GM23338 (cell line): ENCODE data around the gene SFMBT2. TPM values are rescaled to one million over a fixed set of nuclear protein-coding genes. Genes with fewer than 3 reads are reported as not detected.

Experiments
- ATAC-seq: fragments of 200-7000 bp; cut with Tn5 transposase; 3 replicates; pipeline ENCODE4 v1.9.1; 2020
- DNase-seq: peaks from one replicate; pipeline ENCODE4 v3.0.0-alpha.2; 2015; ENCODE audit warnings: low spot score
- H2AFZ ChIP-seq: fragments of 200-600 bp; sonication (generic); 2 replicates; pipeline ENCODE4 v1.8.0; 2016; ENCODE audit warnings: antibody characterized with exemption, mild to moderate bottlenecking, moderate library complexity
- H3F3A ChIP-seq: fragments of 200-600 bp; sonication (generic); replicated peaks from 2 replicates; pipeline ENCODE4 v1.8.0; 2017; ENCODE audit warnings: antibody characterized with exemption, mixed run types, low read depth
- H3K27ac ChIP-seq: fragments of 200-600 bp; sonication (generic); 2 replicates; pipeline ENCODE4 v1.6.1; 2016; ENCODE audit warnings: low read depth
- H3K27me3 ChIP-seq: fragments of 200-600 bp; sonication (generic); 2 replicates; pipeline ENCODE4 v1.8.0; 2016; ENCODE audit warnings: mild to moderate bottlenecking, mixed run types, moderate library complexity; ENCODE audit not compliant: insufficient read depth
- H3K36me3 ChIP-seq: fragments of 200-600 bp; sonication (generic); 2 replicates; pipeline ENCODE4 v1.8.0; 2016; ENCODE audit warnings: mild to moderate bottlenecking; ENCODE audit not compliant: insufficient read depth
- H3K4me1 ChIP-seq: fragments of 200-600 bp; sonication (generic); 2 replicates; pipeline ENCODE4 v1.8.0; 2016; ENCODE audit warnings: mild to moderate bottlenecking, moderate library complexity; ENCODE audit not compliant: insufficient read depth
- H3K4me2 ChIP-seq: fragments of 200-600 bp; sonication (generic); 2 replicates; pipeline ENCODE4 v1.7.1; 2017; ENCODE audit warnings: mixed run types
- H3K4me3 ChIP-seq: fragments of 200-600 bp; sonication (generic); 2 replicates; pipeline ENCODE4 v1.6.1; 2016; ENCODE audit warnings: mixed run types
- H3K79me2 ChIP-seq: fragments of 200-600 bp; sonication (generic); replicated peaks from 2 replicates; pipeline ENCODE4 v1.8.0; 2017; ENCODE audit warnings: mild to moderate bottlenecking; ENCODE audit not compliant: insufficient read depth
- H3K9me2 ChIP-seq: fragments of 200-600 bp; sonication (generic); 2 replicates; pipeline ENCODE4 v1.8.0; 2017; ENCODE audit not compliant: insufficient read depth
- H4K20me1 ChIP-seq: fragments of 200-600 bp; sonication (generic); replicated peaks from 2 replicates; pipeline ENCODE4 v1.8.0; 2017; ENCODE audit warnings: mild to moderate bottlenecking; ENCODE audit not compliant: insufficient read depth
- H3K27ac Mint-ChIP-seq: 2 replicates; pipeline ENCODE4 v1.8.0; 2020; ENCODE audit warnings: inconsistent platforms, mild to moderate bottlenecking, moderate library complexity, mixed read lengths
- H3K27me3 Mint-ChIP-seq: 3 replicates; pipeline ENCODE4 v1.8.0; 2022; ENCODE audit warnings: low read depth, mild to moderate bottlenecking, moderate library complexity, mixed read lengths, inconsistent platforms; ENCODE audit not compliant: insufficient read depth, poor library complexity
- H3K36me3 Mint-ChIP-seq: 3 replicates; pipeline ENCODE4 v1.8.0; 2021; ENCODE audit warnings: low read depth, mild to moderate bottlenecking, inconsistent platforms, moderate library complexity, mixed read lengths
- H3K4me1 Mint-ChIP-seq: 3 replicates; pipeline ENCODE4 v1.8.0; 2020; ENCODE audit warnings: mild to moderate bottlenecking, inconsistent platforms, mixed read lengths
- H3K4me3 Mint-ChIP-seq: 3 replicates; pipeline ENCODE4 v1.8.0; 2021; ENCODE audit warnings: moderate library complexity, mild to moderate bottlenecking, inconsistent platforms, mixed read lengths
- H3K9me3 Mint-ChIP-seq: 3 replicates; pipeline ENCODE4 v1.8.0; 2020; ENCODE audit warnings: moderate library complexity, mild to moderate bottlenecking, inconsistent platforms, mixed read lengths
- EZH2 ChIP-seq: fragments of 200-600 bp; sonication (generic); IDR thresholded peaks from one replicate; pipeline ENCODE4 v1.8.0; 2017; ENCODE audit warnings: antibody characterized with exemption, mild to moderate bottlenecking, low read depth; ENCODE audit not compliant: unreplicated experiment
- EZH2phosphoT487 ChIP-seq: fragments of 200-600 bp; sonication (generic); IDR thresholded peaks from one replicate; pipeline ENCODE4 v1.8.1; 2018; ENCODE audit warnings: antibody characterized with exemption; ENCODE audit not compliant: unreplicated experiment
- POLR2AphosphoS5 ChIP-seq: IDR thresholded peaks from 2 replicates; pipeline ENCODE4 v1.6.1; 2016; ENCODE audit warnings: antibody characterized with exemption, low read depth
- REST ChIP-seq: IDR thresholded peaks from one replicate; pipeline ENCODE4 v1.6.1; 2018; ENCODE audit warnings: antibody characterized with exemption; ENCODE audit not compliant: unreplicated experiment
- polyA plus RNA-seq: library from polyadenylated mRNA; unstranded; fragments of >200 nt; fragmentation: Nextera tagmentation; extraction: Ambion mirVana; gene quantifications from 2 replicates; pipeline ENCODE4 v1.2.1, GENCODE V29; 2016
- total RNA-seq: library from RNA; depleted of rRNA; stranded (reverse); fragments of >200 nt; shearing (Covaris generic); gene quantifications from 2 replicates; pipeline ENCODE4 v1.2.3, GENCODE V29; 2014
- TF ChIP-seq, protein P1 (sequence below): fragments of 250-450 bp; sonication (Bioruptor Pico); IDR thresholded peaks from 2 replicates; pipeline ENCODE4 v1.5.0; 2020; ENCODE audit warnings: mild to moderate bottlenecking, moderate library complexity
- TF ChIP-seq, protein P2 (sequence below), 2 experiments: fragments of 200-600 bp in 1 of 2; sonication (generic) in 1 of 2; conservative IDR thresholded peaks; 2 replicates each; pipeline versions ENCODE4 v1.5.1 to v1.6.1; 2016 to 2017; ENCODE audit warnings: antibody characterized with exemption in 2 of 2, low read depth in 2 of 2, mild to moderate bottlenecking in 2 of 2, moderate library complexity in 1 of 2

SFMBT2 gene
- total and polyA plus RNA-seq, 2 experiments from 2014 or later: 2.7 to 6.7 TPM

- H3K4me3 ChIP-seq: peak overlapping the region; percentile 96
- Mint-ChIP-seq H3K9me3 (peaks cover 2% of the 10 kb centered on the region; the same call in 2 of the 3 replicates), H3K27ac (no peak overlapping the region), H3K4me1 (peaks cover 37% of the 10 kb centered on the region), H3K4me3 (peak overlapping the region; percentile 89), H3K36me3 (no peaks in the 10 kb centered on the region; the same call in 2 of the 3 replicates), H3K27me3 (peaks cover 73% of the 10 kb centered on the region)
- H3K79me2 ChIP-seq: peaks cover 43% of the 10 kb centered on the region
- no peak overlapping the region for H3K27ac ChIP-seq
- no peaks in the 10 kb centered on the region for H3K36me3 ChIP-seq
- H3F3A ChIP-seq: peaks cover 7% of the 10 kb centered on the region; the same call in 1 of the 2 replicates
- peaks cover 78% of the 10 kb centered on the region for H3K27me3 ChIP-seq
- peak overlapping the region; percentile 94; the same call in 1 of the 2 replicates for H2AFZ ChIP-seq
- H3K9me2 ChIP-seq: no peaks in the 10 kb centered on the region
- H3K4me2 ChIP-seq: peak overlapping the region; percentile 100
- peaks cover 35% of the 10 kb centered on the region for H3K4me1 ChIP-seq
- DNase-seq (peak; percentile 17), ATAC-seq (no peak)
- TF ChIP-seq EZH2 (peak; percentile 21), EZH2phosphoT487 (no peak), POLR2AphosphoS5 (no peak), REST (no peak)
- TF ChIP-seq, protein P1, sequence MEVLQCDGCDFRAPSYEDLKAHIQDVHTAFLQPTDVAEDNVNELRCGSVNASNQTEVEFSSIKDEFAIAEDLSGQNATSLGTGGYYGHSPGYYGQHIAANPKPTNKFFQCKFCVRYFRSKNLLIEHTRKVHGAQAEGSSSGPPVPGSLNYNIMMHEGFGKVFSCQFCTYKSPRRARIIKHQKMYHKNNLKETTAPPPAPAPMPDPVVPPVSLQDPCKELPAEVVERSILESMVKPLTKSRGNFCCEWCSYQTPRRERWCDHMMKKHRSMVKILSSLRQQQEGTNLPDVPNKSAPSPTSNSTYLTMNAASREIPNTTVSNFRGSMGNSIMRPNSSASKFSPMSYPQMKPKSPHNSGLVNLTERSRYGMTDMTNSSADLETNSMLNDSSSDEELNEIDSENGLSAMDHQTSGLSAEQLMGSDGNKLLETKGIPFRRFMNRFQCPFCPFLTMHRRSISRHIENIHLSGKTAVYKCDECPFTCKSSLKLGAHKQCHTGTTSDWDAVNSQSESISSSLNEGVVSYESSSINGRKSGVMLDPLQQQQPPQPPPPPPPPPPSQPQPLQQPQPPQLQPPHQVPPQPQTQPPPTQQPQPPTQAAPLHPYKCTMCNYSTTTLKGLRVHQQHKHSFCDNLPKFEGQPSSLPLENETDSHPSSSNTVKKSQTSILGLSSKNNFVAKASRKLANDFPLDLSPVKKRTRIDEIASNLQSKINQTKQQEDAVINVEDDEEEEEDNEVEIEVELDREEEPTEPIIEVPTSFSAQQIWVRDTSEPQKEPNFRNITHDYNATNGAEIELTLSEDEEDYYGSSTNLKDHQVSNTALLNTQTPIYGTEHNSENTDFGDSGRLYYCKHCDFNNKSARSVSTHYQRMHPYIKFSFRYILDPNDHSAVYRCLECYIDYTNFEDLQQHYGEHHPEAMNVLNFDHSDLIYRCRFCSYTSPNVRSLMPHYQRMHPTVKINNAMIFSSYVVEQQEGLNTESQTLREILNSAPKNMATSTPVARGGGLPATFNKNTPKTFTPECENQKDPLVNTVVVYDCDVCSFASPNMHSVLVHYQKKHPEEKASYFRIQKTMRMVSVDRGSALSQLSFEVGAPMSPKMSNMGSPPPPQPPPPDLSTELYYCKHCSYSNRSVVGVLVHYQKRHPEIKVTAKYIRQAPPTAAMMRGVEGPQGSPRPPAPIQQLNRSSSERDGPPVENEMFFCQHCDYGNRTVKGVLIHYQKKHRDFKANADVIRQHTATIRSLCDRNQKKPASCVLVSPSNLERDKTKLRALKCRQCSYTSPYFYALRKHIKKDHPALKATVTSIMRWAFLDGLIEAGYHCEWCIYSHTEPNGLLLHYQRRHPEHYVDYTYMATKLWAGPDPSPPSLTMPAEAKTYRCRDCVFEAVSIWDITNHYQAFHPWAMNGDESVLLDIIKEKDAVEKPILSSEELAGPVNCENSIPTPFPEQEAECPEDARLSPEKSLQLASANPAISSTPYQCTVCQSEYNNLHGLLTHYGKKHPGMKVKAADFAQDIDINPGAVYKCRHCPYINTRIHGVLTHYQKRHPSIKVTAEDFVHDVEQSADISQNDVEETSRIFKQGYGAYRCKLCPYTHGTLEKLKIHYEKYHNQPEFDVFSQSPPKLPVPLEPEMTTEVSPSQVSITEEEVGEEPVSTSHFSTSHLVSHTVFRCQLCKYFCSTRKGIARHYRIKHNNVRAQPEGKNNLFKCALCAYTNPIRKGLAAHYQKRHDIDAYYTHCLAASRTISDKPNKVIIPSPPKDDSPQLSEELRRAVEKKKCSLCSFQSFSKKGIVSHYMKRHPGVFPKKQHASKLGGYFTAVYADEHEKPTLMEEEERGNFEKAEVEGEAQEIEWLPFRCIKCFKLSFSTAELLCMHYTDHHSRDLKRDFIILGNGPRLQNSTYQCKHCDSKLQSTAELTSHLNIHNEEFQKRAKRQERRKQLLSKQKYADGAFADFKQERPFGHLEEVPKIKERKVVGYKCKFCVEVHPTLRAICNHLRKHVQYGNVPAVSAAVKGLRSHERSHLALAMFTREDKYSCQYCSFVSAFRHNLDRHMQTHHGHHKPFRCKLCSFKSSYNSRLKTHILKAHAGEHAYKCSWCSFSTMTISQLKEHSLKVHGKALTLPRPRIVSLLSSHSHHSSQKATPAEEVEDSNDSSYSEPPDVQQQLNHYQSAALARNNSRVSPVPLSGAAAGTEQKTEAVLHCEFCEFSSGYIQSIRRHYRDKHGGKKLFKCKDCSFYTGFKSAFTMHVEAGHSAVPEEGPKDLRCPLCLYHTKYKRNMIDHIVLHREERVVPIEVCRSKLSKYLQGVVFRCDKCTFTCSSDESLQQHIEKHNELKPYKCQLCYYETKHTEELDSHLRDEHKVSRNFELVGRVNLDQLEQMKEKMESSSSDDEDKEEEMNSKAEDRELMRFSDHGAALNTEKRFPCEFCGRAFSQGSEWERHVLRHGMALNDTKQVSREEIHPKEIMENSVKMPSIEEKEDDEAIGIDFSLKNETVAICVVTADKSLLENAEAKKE (CRISPR knock-in tag): no peak
- TF ChIP-seq, protein P2, sequence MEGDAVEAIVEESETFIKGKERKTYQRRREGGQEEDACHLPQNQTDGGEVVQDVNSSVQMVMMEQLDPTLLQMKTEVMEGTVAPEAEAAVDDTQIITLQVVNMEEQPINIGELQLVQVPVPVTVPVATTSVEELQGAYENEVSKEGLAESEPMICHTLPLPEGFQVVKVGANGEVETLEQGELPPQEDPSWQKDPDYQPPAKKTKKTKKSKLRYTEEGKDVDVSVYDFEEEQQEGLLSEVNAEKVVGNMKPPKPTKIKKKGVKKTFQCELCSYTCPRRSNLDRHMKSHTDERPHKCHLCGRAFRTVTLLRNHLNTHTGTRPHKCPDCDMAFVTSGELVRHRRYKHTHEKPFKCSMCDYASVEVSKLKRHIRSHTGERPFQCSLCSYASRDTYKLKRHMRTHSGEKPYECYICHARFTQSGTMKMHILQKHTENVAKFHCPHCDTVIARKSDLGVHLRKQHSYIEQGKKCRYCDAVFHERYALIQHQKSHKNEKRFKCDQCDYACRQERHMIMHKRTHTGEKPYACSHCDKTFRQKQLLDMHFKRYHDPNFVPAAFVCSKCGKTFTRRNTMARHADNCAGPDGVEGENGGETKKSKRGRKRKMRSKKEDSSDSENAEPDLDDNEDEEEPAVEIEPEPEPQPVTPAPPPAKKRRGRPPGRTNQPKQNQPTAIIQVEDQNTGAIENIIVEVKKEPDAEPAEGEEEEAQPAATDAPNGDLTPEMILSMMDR (conservative IDR thresholded peaks at IDR 0.05; ENCODE audit: low read depth in 2 of 2): peak in 1 of 2 experiments; percentile 25; a peak in 1 of 4 replicates
- H4K20me1 ChIP-seq: no peaks in the 10 kb centered on the region; the same call in 1 of the 2 replicates
These were observed 1.6 kb downstream of the SFMBT2 start for GRCh38 chr10:7409045-7409731.
